ENCODE data around the gene RPS21.

RPS21 gene

GRCh38 chr20:62387219-62387913 lies 463 bp downstream of the RPS21 start:
- H3K4me2 ChIP-seq (ENCODE audit: low read length): peak overlapping the region; percentile 79
- no peaks in the 10 kb centered on the region for H3K36me3 ChIP-seq (ENCODE audit: control insufficient read depth, insufficient read depth, low read length)
- peak overlapping the region; percentile 85 for H3K4me3 ChIP-seq (ENCODE audit: low read depth, low read length)
- H3K27ac ChIP-seq: peak overlapping the region; percentile 76
- H3K79me2 ChIP-seq: peaks cover 14% of the 10 kb centered on the region
- peaks cover 13% of the 10 kb centered on the region for H3K4me1 ChIP-seq
- no peaks in the 10 kb centered on the region for H3K9me3 ChIP-seq (ENCODE audit: control insufficient read depth, low read length)
- H2AFZ ChIP-seq: peak overlapping the region; percentile 63
- no peak overlapping the region for H3K9ac ChIP-seq
- no peaks in the 10 kb centered on the region for H3K27me3 ChIP-seq (ENCODE audit: control insufficient read depth, insufficient read depth, low read length)
- TF ChIP-seq CTCF (IDR thresholded peaks at IDR 0.05): no peak

DNA sequence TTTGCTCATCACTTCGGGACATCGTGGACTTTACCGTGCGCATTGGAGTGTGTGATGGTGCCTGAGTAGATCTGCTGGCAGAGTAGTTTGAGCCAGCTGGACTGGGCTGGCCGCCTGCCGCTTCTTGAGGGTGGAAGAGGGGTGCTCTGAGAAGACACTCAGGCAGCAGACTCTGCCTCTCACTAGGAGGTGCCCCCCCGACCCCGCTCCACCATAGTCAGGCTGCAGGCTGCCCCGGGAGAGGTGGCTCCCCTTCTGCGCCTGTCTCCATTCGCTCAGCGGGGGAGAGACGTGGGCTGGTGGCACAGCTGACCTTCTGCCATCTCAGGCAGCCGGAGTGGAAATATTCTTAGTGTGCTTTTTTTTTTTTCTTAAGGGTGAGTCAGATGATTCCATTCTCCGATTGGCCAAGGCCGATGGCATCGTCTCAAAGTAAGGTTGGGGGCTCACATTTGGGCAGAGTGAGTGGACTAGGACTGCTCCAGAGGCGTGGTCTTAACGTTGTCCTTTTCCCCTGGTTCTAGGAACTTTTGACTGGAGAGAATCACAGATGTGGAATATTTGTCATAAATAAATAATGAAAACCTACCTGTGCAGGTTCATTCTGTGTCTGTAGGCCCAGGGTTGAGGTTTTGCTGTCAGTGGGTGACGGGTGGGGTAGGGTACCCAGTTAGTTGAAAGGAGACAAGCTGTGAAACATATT lies 1.2 kb downstream of the RPS21 start:
- Histone ChIP-seq H3K27me3 (ENCODE audit: control insufficient read depth, insufficient read depth, low read length) (no peaks in the 10 kb centered on the region), H3K27ac (no peak overlapping the region), H3K9me3 (ENCODE audit: control insufficient read depth, low read length) (no peaks in the 10 kb centered on the region), H3K36me3 (ENCODE audit: control insufficient read depth, insufficient read depth, low read length) (no peaks in the 10 kb centered on the region), H3K79me2 (peaks cover 14% of the 10 kb centered on the region), H3K4me2 (ENCODE audit: low read length) (peak overlapping the region; percentile 79), H3K4me1 (peaks cover 13% of the 10 kb centered on the region), H3K9ac (no peak overlapping the region), H2AFZ (no peak overlapping the region), H3K4me3 (ENCODE audit: low read depth, low read length) (peak overlapping the region; percentile 85)
- TF ChIP-seq CTCF (IDR thresholded peaks at IDR 0.05): no peak

DNA sequence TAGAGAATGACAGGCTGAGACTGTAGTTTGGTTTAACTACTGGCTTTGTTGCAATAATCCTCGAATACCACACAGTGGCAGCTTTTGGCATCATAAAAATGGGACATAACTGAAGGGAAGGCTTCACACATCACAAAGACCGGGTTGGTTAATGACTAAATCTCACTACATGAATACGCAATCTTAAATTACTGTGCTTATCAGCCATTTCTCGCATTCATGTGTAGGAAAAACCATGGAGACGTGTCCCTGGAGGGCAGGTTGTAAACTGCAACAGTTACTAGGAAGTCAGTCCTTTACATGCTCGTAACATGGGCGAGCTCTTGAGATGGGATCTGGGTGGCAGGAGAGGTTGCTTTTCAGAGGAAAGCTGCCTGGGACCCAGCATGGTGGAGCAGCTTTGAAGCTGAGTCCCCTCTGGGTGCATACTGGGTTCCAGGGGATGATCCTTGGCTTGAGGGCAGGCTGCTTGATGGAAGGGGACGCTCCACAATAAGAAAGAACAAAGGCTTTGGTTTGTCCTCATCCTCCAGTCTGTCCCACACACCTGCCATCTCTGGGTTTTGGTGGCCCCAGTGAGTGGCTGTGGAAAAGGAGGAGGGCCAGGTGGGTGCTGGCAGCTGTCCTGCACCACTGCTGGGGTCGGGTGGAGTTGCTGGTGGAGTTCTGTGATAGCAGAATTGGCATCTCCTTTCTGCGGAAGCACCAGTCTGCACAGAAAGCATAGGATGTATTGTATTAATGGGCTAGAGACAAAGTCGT lies 2.1 kb downstream of the RPS21 start:
- H3K36me3 ChIP-seq (ENCODE audit: control insufficient read depth, insufficient read depth, low read length): no peaks in the 10 kb centered on the region
- H3K27me3 ChIP-seq (ENCODE audit: control insufficient read depth, insufficient read depth, low read length): no peaks in the 10 kb centered on the region
- no peak overlapping the region for H2AFZ ChIP-seq
- no peak for TF ChIP-seq CTCF (IDR thresholded peaks at IDR 0.05)
- H3K4me2 ChIP-seq (ENCODE audit: low read length): no peak overlapping the region
- no peaks in the 10 kb centered on the region for H3K9me3 ChIP-seq (ENCODE audit: control insufficient read depth, low read length)
- no peak overlapping the region for H3K27ac ChIP-seq
- no peak overlapping the region for H3K4me3 ChIP-seq (ENCODE audit: low read depth, low read length)
- peaks cover 13% of the 10 kb centered on the region for H3K4me1 ChIP-seq
- H3K9ac ChIP-seq: no peak overlapping the region
- H3K79me2 ChIP-seq: peaks cover 14% of the 10 kb centered on the region

GRCh38 chr20:62389601-62390087 lies 2.7 kb downstream of the RPS21 start:
- Histone ChIP-seq H3K27me3 (ENCODE audit: control insufficient read depth, insufficient read depth, low read length) (no peaks in the 10 kb centered on the region), H3K27ac (no peak overlapping the region), H3K36me3 (ENCODE audit: control insufficient read depth, insufficient read depth, low read length) (no peaks in the 10 kb centered on the region), H3K4me2 (ENCODE audit: low read length) (no peak overlapping the region), H3K4me3 (ENCODE audit: low read depth, low read length) (no peak overlapping the region), H3K9me3 (ENCODE audit: control insufficient read depth, low read length) (no peaks in the 10 kb centered on the region), H2AFZ (no peak overlapping the region), H3K79me2 (peaks cover 14% of the 10 kb centered on the region), H3K4me1 (peaks cover 13% of the 10 kb centered on the region), H3K9ac (no peak overlapping the region)
- no peak for TF ChIP-seq CTCF (IDR thresholded peaks at IDR 0.05)

All from parathyroid adenoma (tissue), 2 donors.